NK-92 (cell line): ENCODE results near the gene CCT3.
"Not testable (repeated sequence)": the region's sequence is repeated elsewhere in the genome, so short reads cannot be mapped to it uniquely, and the experiment has no call there.

Experiments used
- DNase-seq: peaks from one replicate; lab custom pipeline; 2025; ENCODE audit not compliant: unreplicated experiment; lab: John Stamatoyannopoulos, UW

Gene CCT3

DNA sequence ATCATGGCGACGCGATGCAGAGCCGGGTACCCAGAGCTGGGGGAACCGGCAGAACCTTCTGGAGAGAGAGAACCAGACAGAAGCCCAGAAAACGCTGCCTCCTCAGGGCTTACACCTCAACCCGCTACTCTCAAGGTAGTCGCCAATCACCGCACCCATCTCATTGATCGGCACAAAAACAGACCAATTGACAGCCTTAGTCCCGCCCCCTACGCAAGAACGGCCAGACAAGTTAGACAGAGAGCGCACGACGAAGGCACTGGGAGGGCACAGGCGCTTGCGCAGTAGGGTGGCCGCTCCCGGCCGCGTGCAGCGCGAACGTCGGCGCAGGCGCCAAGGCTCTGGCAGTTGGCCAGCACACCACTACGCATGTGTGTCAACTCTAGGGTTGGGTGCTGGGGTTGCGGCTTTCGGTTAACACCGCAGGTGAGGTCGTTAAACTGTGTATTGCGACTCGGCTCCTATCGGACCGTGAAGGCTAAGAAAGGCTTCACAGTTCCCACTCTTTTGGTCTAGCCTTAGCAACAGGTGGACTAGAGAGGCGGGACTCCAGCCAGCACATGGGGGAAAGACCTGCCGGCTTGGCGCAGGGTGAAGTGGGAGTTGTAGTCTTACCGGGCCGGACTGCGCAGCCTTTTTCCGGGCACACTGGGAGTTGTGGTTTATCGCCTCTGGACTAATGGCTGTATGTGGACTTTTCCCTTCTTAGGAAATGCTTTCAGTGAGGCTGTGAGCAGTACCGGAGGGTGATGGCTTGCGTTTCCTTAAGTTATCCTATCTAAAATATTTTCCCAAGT, at the start of gene CCT3, which contains the start of gene TSACC:
Gene CCT3 (minus strand): TSS at position 113 of the 797 bp plus-strand sequence. CDS start 108 bp downstream, at position 5.
Gene TSACC (plus strand): TSS at position 347 of the 797 bp plus-strand sequence. CDS start 1,232 bp downstream, outside the sequence.
- DNase-seq: peak; percentile 92

- no peak for DNase-seq
These were observed 49.7 kb upstream of the CCT3 start for GRCh38 chr1:156387870-156388173.

DNA sequence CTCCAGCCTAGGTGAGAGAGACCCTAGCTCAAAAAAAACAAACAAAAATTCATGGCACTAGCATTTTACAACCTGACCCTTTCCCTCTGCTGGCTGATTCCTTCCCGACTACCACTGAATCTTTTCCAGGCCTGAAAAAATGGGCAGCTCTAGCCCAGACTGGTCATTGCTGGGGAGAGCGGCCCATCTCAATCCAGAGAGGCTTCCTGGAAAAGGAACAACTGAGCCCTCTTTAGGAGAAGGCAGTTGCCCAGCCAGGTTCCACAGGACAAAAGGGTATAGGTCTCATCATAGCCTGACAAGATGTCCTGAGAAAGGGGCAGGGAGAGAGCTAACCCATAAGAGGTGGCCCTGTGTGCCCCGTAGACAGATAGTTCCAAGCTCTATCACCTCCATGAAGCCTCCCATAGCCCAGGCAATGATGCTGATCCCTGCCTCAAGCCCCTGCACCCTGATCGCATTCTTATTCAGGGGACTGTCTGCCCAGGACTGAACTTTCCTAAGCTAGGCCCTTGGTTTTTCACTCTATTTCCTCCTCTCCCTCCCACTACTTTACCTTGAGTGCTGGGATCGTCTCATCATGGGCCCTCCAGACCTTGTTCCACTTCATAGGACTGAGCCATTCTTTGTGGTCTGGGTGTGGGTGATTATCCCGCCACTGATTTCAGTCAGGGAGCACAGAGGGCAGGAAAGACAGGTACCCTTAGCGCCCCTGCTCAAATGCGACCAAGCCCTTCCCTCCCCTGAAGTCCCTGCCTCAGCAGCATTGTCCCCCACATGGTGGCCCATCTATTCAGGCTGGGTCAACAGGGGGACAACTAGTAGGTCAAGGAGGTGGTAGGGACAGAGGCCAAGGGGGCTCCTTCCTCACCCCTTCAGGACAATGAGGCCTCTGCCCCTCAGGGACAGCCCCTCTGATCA, 49.1 kb upstream of the CCT3 start:
- no peak for DNase-seq

- DNase-seq: no peak
These were observed 48.2 kb upstream of the CCT3 start for GRCh38 chr1:156386134-156386901.

GRCh38 chr1:156385534-156386031, 47.5 kb upstream of the CCT3 start:
- DNase-seq: peak; percentile 28

DNA sequence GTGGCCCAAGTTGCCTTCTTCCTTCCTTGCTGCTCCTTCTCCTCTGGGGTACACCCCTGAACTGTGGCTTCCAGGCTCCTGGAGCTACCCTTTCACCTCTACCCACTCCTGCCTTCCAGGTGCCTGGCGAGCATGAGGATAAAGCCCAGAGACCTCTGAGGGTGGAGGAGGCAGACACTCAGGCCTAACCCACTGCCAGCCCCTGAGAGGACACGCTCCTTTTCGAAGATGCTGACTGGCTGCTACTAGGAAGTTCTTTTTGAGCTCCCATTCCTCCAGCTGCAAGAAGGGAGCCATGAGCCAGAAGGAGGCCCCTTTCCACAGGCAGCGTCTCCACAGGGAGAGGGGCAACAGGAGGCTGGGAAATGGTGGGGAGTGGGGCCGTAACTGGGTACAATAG, 46.6 kb upstream of the CCT3 start:
- DNase-seq: no peak

DNA sequence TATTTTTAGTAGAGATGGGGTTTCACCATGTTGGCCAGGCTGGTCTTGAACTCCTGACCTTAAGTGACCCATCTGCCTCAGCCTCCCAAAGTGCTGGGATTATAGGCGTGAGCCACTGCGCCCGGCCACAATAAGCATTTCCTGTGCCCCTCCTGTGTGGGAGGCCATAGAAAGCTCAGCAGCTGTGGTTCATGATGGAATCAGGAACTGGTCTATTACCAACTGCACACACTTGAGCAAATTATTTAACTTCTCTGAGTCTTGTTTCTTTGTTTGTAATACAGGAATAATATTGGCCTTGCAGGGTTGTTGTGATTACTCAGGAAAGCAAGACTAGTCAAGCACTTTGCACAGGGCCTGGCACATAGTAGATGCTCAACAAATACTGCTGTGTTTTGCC, 45.9 kb upstream of the CCT3 start:
- DNase-seq: no peak

DNA sequence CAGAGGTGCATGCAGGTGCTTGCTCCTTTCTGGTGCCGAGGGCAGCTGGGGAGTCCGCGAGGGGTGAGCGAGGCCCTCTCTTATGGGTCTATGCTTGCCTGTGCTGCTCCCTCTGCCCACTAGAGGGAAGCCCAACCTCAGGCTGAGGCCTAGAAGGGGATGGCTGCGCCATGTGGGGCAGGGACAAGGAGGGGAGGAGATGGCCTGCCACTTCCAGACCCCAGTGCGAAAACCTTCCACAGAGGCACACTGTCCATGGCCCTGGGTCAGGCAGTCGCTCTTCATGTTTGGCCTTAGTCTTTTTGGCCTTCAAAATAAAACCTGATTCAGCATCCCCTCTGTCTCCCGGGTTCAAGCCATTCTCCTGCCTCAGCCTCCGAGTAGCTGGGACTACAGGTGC, 44.9 kb upstream of the CCT3 start:
- no peak for DNase-seq

DNA sequence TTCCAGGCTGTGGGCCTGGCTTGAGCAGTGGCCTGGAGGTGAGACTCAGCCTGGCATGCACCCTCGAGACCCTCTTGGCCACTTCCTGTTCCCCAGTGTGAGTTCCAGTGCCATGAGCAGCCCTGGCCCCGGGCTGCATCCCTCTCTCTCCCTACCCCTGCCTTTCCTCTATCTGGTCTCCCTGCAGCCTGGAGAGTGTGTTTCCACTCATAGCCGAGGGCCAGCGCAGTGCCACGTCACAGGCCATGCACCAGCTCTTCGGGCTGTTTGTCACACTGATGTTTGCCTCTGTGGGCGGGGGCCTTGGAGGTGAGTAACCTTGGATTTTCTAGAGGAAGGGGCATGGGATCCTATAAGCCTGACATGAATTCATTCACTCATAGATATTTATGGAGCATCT, 44.5 kb upstream of the CCT3 start:
- DNase-seq: no peak

DNA sequence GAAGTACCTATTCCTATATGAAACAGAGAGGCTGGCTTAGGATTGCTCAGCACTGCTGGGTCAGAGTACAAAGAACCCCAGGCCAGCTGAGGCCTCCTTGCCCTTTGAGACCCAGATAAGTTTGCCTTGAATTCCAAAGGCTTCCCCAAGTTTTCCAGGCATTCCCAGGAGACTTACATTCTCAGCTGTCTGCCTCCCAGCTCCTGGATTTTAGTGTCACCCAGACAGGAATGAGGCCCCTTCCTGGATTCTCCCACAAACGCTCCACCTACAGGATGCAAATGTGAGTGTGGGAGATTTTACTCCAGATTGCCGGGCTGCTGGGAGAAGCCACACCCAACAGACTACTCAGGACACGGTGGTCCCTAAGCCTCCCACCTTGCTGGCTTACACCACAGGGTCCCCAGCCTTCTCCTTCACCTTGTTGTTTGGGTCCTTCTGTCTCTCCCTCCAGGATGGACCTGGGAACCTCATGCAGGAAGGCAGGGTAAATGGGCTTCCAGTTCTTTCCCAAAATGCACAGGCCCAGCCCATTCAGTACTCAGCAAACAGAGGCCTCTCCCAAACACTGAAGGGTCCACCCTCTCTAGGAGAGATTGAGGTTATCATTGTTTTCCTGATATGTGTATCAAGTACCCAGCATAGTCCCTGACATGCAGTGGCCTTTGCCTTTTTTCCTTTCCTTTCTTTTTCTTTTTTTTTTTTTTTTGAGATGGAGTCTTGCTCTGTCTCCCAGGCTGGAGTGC, 41.5 kb upstream of the CCT3 start:
- DNase-seq: no peak

GRCh38 chr1:156378557-156378956, 40.5 kb upstream of the CCT3 start:
- no peak for DNase-seq

DNA sequence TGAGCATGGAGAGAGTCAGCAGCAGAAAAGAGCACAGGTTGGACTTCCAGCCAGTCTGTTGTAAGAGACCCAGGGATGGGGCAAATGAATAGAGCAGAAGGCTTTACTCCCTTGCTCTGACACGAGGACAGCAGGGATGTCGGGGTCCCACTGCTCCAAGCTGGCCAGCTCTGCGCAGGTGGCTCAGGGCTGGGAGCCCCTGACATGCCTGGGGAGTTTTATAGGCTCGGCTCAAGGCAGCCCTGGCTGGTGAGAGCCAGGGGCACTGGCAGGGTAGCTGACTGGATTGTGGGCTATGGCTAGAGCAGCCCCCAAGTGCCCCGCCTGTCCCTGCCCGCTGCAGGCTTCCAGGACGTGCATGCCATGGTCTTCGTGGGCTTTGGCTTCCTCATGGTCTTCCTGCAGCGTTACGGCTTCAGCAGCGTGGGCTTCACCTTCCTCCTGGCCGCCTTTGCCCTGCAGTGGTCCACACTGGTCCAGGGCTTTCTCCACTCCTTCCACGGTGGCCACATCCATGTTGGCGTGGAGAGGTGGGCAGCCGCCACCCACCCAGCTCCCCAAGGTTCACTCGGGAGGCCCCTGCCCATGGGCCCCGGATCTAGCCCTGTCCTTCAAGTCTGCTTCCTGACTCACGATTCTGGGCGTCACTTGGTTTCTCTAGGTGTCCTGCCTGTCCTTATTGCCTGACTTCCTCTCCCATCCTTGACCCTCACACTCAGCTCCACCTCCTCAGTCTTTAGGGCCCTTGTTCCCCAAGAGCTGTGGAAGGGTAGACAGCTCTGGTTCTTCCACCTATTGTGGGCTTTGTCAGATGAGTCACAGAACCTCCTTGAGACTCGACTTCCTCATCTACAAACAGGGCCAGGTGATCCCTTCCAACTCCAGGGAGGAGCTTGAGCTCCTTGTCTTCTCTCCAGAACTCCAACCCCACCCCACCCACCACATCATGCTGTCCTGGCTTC, 39.1 kb upstream of the CCT3 start:
- DNase-seq: no peak

DNA sequence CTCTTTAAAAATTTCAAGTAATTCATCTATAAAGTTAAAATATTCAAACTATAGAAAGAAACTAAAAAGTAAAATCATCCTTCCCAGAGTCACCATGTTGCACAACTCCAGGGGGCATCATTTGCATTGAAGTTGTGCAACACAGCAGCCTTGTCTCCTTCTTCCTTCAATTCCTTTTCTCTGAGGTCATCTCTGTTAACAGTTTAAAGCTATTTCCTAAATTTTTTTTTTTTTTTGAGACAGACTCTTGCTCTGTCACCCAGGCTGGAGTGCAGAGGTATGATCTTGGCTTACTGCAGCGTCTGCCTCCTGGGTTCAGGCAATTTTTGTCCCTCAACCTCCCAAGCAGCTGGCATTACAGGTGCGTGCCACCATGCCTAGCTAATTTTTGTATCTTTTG, 38.1 kb upstream of the CCT3 start:
- no peak for DNase-seq

- DNase-seq: no peak
These were observed 35.5 kb upstream of the CCT3 start for GRCh38 chr1:156373546-156373945.

DNA sequence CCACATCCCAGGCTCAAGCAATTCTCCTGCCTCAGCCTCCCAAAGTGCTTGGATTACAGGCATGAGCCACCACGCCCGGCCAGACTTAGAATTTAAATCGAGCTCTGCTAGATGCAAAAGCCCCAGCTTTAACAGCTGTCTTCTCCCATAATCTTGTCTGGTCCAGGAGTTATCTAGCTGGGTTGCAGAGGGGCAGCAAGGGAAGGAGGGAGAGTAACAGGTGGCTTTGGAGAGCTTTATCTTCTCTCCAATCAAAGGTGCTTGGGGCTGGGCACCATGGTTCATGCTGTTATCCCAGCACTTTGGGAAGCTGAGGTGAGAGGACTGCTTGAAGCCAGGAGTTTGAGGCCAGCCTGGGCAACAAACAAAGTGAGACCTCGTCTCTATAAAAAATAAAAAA, 34.8 kb upstream of the CCT3 start:
- no peak for DNase-seq

- no peak for DNase-seq
These were observed 34.1 kb upstream of the CCT3 start for GRCh38 chr1:156372265-156372586.

DNA sequence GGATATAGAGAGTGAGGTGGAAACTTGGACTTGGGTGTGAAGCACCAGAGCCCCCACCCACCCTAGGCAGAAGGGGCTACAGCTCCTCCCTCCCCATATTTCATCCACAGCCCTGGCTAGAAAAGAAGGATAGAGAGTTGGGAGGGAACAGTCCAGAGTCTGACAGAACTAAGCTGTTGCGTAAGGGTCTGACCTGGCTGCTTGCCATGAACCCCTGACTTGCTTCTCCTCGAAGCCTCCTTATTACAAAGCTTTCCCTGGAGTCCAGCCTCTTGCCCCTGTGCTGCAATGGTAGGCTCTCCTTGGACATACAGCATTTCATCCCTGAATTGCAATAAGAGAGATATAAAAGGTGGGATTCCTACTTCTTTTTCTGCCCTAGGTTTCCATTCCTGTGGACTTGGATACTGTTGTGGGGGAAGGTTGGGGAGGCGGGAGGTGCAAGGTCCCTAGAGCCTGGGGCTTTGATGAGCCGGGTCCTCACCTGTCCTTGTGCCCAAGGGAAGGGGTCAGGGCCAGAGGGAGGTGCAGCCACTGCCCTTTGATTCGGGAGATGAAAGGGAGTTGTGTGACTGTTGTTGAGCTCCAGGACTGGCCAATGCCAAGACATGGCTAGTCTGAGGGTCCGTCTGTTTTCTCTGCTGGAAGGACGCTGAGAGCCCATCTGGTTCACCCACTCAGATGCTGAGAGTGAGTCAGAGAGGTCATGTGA, 33.6 kb upstream of the CCT3 start:
- no peak for DNase-seq

GRCh38 chr1:156369685-156370286, 31.7 kb upstream of the CCT3 start:
- not testable (repeated sequence) for DNase-seq
